ENCODE data around the gene IRF5. TPM values are rescaled to one million over a fixed set of nuclear protein-coding genes. Genes with fewer than 3 reads are reported as not detected.

The IRF5 gene
- total RNA-seq, 2 donors from 2014 or later: 6.0 to 10.6 TPM

GRCh38 chr7:128906766-128907559, 30.8 kb upstream of the IRF5 start:
- no peak overlapping the region for H3K4me3 ChIP-seq
- no peaks in the 10 kb centered on the region for H3K36me3 ChIP-seq
- intact Hi-C loops (cut with DNase I): no loop called here
- peaks cover 3% of the 10 kb centered on the region for H3K27me3 ChIP-seq (replicated peaks; ENCODE audit: insufficient read depth)
- no peak for DNase-seq (ENCODE audit: low spot score)
- H3K27ac ChIP-seq: no peak overlapping the region
- H3K4me1 ChIP-seq (replicated peaks): no peaks in the 10 kb centered on the region
- 87% methylated on average over 19 of the region's 19 CpGs for WGBS
- TF ChIP-seq POLR2A (IDR thresholded peaks at IDR 0.05) (no peak), CTCF (IDR thresholded peaks at IDR 0.05) (no peak), POLR2AphosphoS5 (IDR thresholded peaks at IDR 0.05) (no peak)
- H3K9me3 ChIP-seq: no peaks in the 10 kb centered on the region

- no peak for DNase-seq (ENCODE audit: low spot score)
- H3K9me3 ChIP-seq: no peaks in the 10 kb centered on the region
- H3K27me3 ChIP-seq (replicated peaks; ENCODE audit: insufficient read depth): peaks cover 3% of the 10 kb centered on the region
- H3K4me1 ChIP-seq (replicated peaks): no peaks in the 10 kb centered on the region
- TF ChIP-seq POLR2AphosphoS5 (IDR thresholded peaks at IDR 0.05): no peak
- TF ChIP-seq POLR2A (IDR thresholded peaks at IDR 0.05): no peak
- no peak for TF ChIP-seq CTCF (IDR thresholded peaks at IDR 0.05)
- H3K4me3 ChIP-seq: no peak overlapping the region
- no peaks in the 10 kb centered on the region for H3K36me3 ChIP-seq
- WGBS: 88% methylated on average over 6 of the region's 6 CpGs
- intact Hi-C loops (cut with DNase I): no loop called here
- no peak overlapping the region for H3K27ac ChIP-seq
Observed at GRCh38 chr7:128908750-128909624, 28.7 kb upstream of the IRF5 start.

GRCh38 chr7:128909625-128910568, 27.8 kb upstream of the IRF5 start:
- DNase-seq (ENCODE audit: low spot score): no peak
- Histone ChIP-seq H3K4me1 (replicated peaks) (no peaks in the 10 kb centered on the region), H3K4me3 (peak overlapping the region; percentile 12 to 18), H3K27ac (no peak overlapping the region), H3K27me3 (replicated peaks; ENCODE audit: insufficient read depth) (peaks cover 7% of the 10 kb centered on the region), H3K9me3 (no peaks in the 10 kb centered on the region), H3K36me3 (no peaks in the 10 kb centered on the region)
- 14% methylated on average over 41 of the region's 42 CpGs for WGBS
- intact Hi-C loops (cut with DNase I): no loop called here
- TF ChIP-seq POLR2A (IDR thresholded peaks at IDR 0.05): no peak

GRCh38 chr7:128910569-128910945, 27.2 kb upstream of the IRF5 start, which contains the start of gene KCP:
KCP (minus strand) TSS chr7:128910709; CDS start chr7:128910676, 33 bp downstream.
- no peaks in the 10 kb centered on the region for H3K9me3 ChIP-seq
- no peak for DNase-seq (ENCODE audit: low spot score)
- peaks cover 7% of the 10 kb centered on the region for H3K27me3 ChIP-seq (replicated peaks; ENCODE audit: insufficient read depth)
- intact Hi-C loops (cut with DNase I): no loop called here
- no peak for TF ChIP-seq POLR2AphosphoS5 (IDR thresholded peaks at IDR 0.05)
- TF ChIP-seq CTCF (IDR thresholded peaks at IDR 0.05): no peak
- TF ChIP-seq POLR2A (IDR thresholded peaks at IDR 0.05): no peak
- WGBS: 59% methylated on average over 7 of the region's 34 CpGs
- H3K36me3 ChIP-seq: no peaks in the 10 kb centered on the region
- no peaks in the 10 kb centered on the region for H3K4me1 ChIP-seq (replicated peaks)
- peak within 1 kb of the TSS; percentile 12 to 18 for H3K4me3 ChIP-seq
- no peak within 1 kb of the TSS for H3K27ac ChIP-seq
